Measurements from ENCODE around the gene RAPGEF1.

- TF ChIP-seq CTCF (IDR thresholded peaks at IDR 0.05) = no peak
- no peak for TF ChIP-seq POLR2A (IDR thresholded peaks at IDR 0.05)
These were observed 106.3 kb downstream of the RAPGEF1 start for GRCh38 chr9:131633491-131634031.

Data from ovary (tissue), 3 donors.